HCT116 (cell line): ENCODE measurements around the gene C1orf52. TPM values are rescaled to one million over a fixed set of nuclear protein-coding genes. Genes with fewer than 3 reads are reported as not detected.
A peak's percentile ranks its signal among the peaks of the same experiment; 100 is the strongest.

Source experiments
- ATAC-seq: fragments of 200-7000 bp; cut with Tn5 transposase; 2 replicates; pipeline ENCODE4 v1.9.1; 2020; ENCODE audit warnings: mild to moderate bottlenecking, moderate library complexity
- BruUV-seq: library from RNA; stranded (reverse); fragments of 400-500 nt; replicated peaks from 2 replicates; lab custom pipeline; 2021; lab: Mats Ljungman, UMichigan
- CTCF ChIA-PET: fragments of 300-600 bp; sonication (Branson Sonifier 250); formaldehyde crosslinking; loops from one replicate; lab custom pipeline; 2021; ENCODE audit warnings: antibody characterized with exemption; lab: Charles Lee
- POLR2A ChIA-PET: fragments of 300-600, 350-600 bp; sonication (Branson Sonifier 250); formaldehyde crosslinking; loops from one replicate; lab custom pipeline; 2021; ENCODE audit warnings: antibody characterized with exemption; lab: Charles Lee
- RAD21 ChIA-PET, 2 experiments: fragments of 300-600 bp; sonication (Branson Sonifier 250); formaldehyde crosslinking; loops; one replicate each; lab custom pipeline; 2023; ENCODE audit warnings: low total read pairs in 2 of 2; ENCODE audit not compliant: uncharacterized antibody in 2 of 2, unreplicated experiment in 2 of 2, low non-redundant PET in 1 of 2; lab: Charles Lee
- DNase-seq: peaks from one replicate; pipeline ENCODE4 v3.0.0-alpha.2; 2010; ENCODE audit warnings: low read depth, low spot score
- H2AFZ ChIP-seq: fragments of 200-600 bp; shearing (Covaris generic), sonication (generic); 2 replicates; pipeline ENCODE4 v1.6.1; 2017; ENCODE audit warnings: low read depth, mixed run types, mixed read lengths, antibody characterized with exemption, low read length; ENCODE audit not compliant: poor library complexity, severe bottlenecking
- H3K27ac ChIP-seq: 2 replicates; pipeline ENCODE4 v1.5.1; 2012; ENCODE audit warnings: low read depth, low read length
- H3K27me3 ChIP-seq: fragments of 200-600 bp; sonication (generic); 2 replicates; pipeline ENCODE4 v1.6.1; 2016; ENCODE audit warnings: mixed run types, low read length, mixed read lengths; ENCODE audit not compliant: insufficient read depth
- H3K36me3 ChIP-seq, 2 experiments: fragments of 200-500 bp in 1 of 2; fragments of 200-600 bp in 1 of 2; sonication (Bioruptor generic) in 1 of 2; sonication (generic) in 1 of 2; 2 replicates each; pipeline versions ENCODE4 v1.5.1 to v1.6.1; 2014 to 2016; ENCODE audit warnings: low read length in 2 of 2, inconsistent platforms in 1 of 2, mixed read lengths in 1 of 2, mixed run types in 1 of 2; ENCODE audit not compliant: insufficient read depth in 2 of 2, control insufficient read depth in 1 of 2
- H3K4me1 ChIP-seq, 2 experiments: fragments of 200-600 bp in 1 of 2; sonication (generic) in 1 of 2; 2 replicates each; pipeline versions ENCODE4 v1.5.1 to v1.6.1; 2012 to 2017; ENCODE audit warnings: low read length in 2 of 2, inconsistent platforms in 1 of 2, mild to moderate bottlenecking in 1 of 2, mixed read lengths in 1 of 2, mixed run types in 1 of 2, moderate library complexity in 1 of 2; ENCODE audit not compliant: insufficient read depth in 2 of 2, control insufficient read depth in 1 of 2
- H3K4me2 ChIP-seq: fragments of 200-600 bp; sonication (generic); 2 replicates; pipeline ENCODE4 v1.6.1; 2017; ENCODE audit warnings: mixed run types, low read length, mixed read lengths
- H3K4me3 ChIP-seq, 2 experiments: fragments of 200-600 bp in 1 of 2; sonication (generic) in 1 of 2; replicated peaks in 1 of 2; 2 replicates each; pipeline ENCODE4 v1.5.1; 2011 to 2016; ENCODE audit warnings: low read length in 2 of 2, control low read depth in 1 of 2, low read depth in 1 of 2, mild to moderate bottlenecking in 1 of 2, mixed read lengths in 1 of 2, mixed run types in 1 of 2
- H3K79me2 ChIP-seq: fragments of 200-600 bp; sonication (generic); 2 replicates; pipeline ENCODE4 v1.6.1; 2017; ENCODE audit warnings: mild to moderate bottlenecking, mixed run types, low read length, moderate library complexity, mixed read lengths; ENCODE audit not compliant: insufficient read depth
- H3K9ac ChIP-seq: fragments of 200-600 bp; sonication (generic); 2 replicates; pipeline ENCODE4 v1.6.1; 2016; ENCODE audit warnings: low read length, mixed read lengths
- H3K9me2 ChIP-seq: fragments of 200-600 bp; sonication (generic), shearing (Covaris generic); 2 replicates; pipeline ENCODE4 v1.6.1; 2017; ENCODE audit warnings: mixed run types, mild to moderate bottlenecking, moderate library complexity; ENCODE audit not compliant: insufficient read depth
- H3K9me3 ChIP-seq, 2 experiments: fragments of 200-500 bp in 1 of 2; fragments of 200-600 bp in 1 of 2; sonication (Bioruptor generic) in 1 of 2; sonication (generic) in 1 of 2; 2 replicates each; pipeline ENCODE4 v1.6.1; 2014 to 2017; ENCODE audit warnings: low read length in 2 of 2, mixed read lengths in 2 of 2, inconsistent platforms in 1 of 2, low read depth in 1 of 2, mild to moderate bottlenecking in 1 of 2, mixed run types in 1 of 2, moderate library complexity in 1 of 2; ENCODE audit not compliant: control insufficient read depth in 1 of 2, insufficient read depth in 1 of 2
- H4K20me1 ChIP-seq: fragments of 200-600 bp; sonication (generic), shearing (Covaris generic); 2 replicates; pipeline ENCODE4 v1.6.1; 2017; ENCODE audit warnings: mixed run types, mild to moderate bottlenecking, moderate library complexity; ENCODE audit not compliant: insufficient read depth
- ATF3 ChIP-seq: IDR thresholded peaks from 2 replicates; pipeline ENCODE4 v1.6.1; 2012
- CEBPB ChIP-seq: IDR thresholded peaks from 2 replicates; pipeline ENCODE4 v1.6.1; 2012; ENCODE audit warnings: low read depth
- ELF1 ChIP-seq: IDR thresholded peaks from 2 replicates; pipeline ENCODE4 v1.6.1; 2012; ENCODE audit warnings: low read depth, borderline replicate concordance
- FOSL1 ChIP-seq: IDR thresholded peaks from 2 replicates; pipeline ENCODE4 v1.6.1; 2012; ENCODE audit warnings: low read depth
- MAX ChIP-seq: IDR thresholded peaks from 2 replicates; pipeline ENCODE4 v1.6.1; 2012
- RAD21 ChIP-seq: IDR thresholded peaks from 2 replicates; pipeline ENCODE4 v1.6.1; 2012; ENCODE audit warnings: low read depth, mild to moderate bottlenecking
- SIN3A ChIP-seq: IDR thresholded peaks from 2 replicates; pipeline ENCODE4 v1.6.1; 2012; ENCODE audit warnings: low read depth
- SP1 ChIP-seq: IDR thresholded peaks from 2 replicates; pipeline ENCODE4 v1.6.1; 2012; ENCODE audit warnings: low read depth
- SRF ChIP-seq: IDR thresholded peaks from 2 replicates; pipeline ENCODE4 v1.6.1; 2012; ENCODE audit warnings: low read depth
- YY1 ChIP-seq: IDR thresholded peaks from 2 replicates; pipeline ENCODE4 v1.6.1; 2011; ENCODE audit warnings: low read length, low read depth, moderate library complexity, mild to moderate bottlenecking; ENCODE audit not compliant: insufficient replicate concordance; ENCODE audit errors: extremely low read depth
- ZBTB33 ChIP-seq: IDR thresholded peaks from 2 replicates; pipeline ENCODE4 v1.6.1; 2011; ENCODE audit warnings: mild to moderate bottlenecking, low read length, moderate library complexity; ENCODE audit not compliant: insufficient replicate concordance; ENCODE audit errors: extremely low read depth
- ZNF274 ChIP-seq: fragments of 200-500 bp; sonication (Bioruptor generic); IDR thresholded peaks from 2 replicates; pipeline ENCODE4 v1.6.1; 2014; ENCODE audit warnings: mild to moderate bottlenecking, low read depth, low read length, inconsistent platforms
- intact Hi-C: fragments of 100-400 bp; cut with micrococcal nuclease; formaldehyde crosslinking; loops from 2 replicates; pipeline ENCODE4 v1.10.0; 2022
- total RNA-seq: library from RNA; stranded (reverse); gene quantifications from one replicate; pipeline ENCODE4 v1.2.1, GENCODE V29; 2021; ENCODE audit not compliant: unreplicated experiment
- TF ChIP-seq, protein P1 (sequence below), 3 experiments: fragments of 200-600 bp in 1 of 3; sonication (generic) in 1 of 3; IDR thresholded peaks in 2 of 3; conservative IDR thresholded peaks in 1 of 3; 2 replicates each; pipeline ENCODE4 v1.5.1; 2012 to 2017; ENCODE audit warnings: low read depth in 2 of 3, low read length in 2 of 3, antibody characterized with exemption in 1 of 3, borderline replicate concordance in 1 of 3, control low read depth in 1 of 3, mild to moderate bottlenecking in 1 of 3, mixed read lengths in 1 of 3, mixed run types in 1 of 3, moderate library complexity in 1 of 3; ENCODE audit not compliant: insufficient read depth in 1 of 3

The C1orf52 gene
- total RNA-seq, 1 experiment from 2014 or later, result 23.3 TPM

GRCh38 chr1:85289848-85290335, 30.4 kb upstream of the C1orf52 start:
- H3K27ac ChIP-seq, result peak overlapping the region; percentile 29; the same call in 1 of the 2 replicates
- TF ChIP-seq MAX (no peak), SIN3A (no peak; the same call in 1 of the 2 replicates), CEBPB (peak; percentile 4; the same call in 1 of the 2 replicates), ATF3 (no peak), SRF (0 out of 2 replicates have a peak, but pooled peaks have one; percentile 33), ELF1 (no peak)
- peak overlapping the region; percentile 61 for H3K4me2 ChIP-seq
- ChIA-PET CTCF (interaction anchor here (1.0 kb wide), 1 partner anchor 14 kb away, joined by 3 read pairs; the partner anchor contains the start of gene BCL10), POLR2A (interaction anchor here (2.9 kb wide), 1 partner anchor 13 kb away, joined by 9 read pairs; the partner anchor contains the start of gene BCL10), RAD21 (no interaction called here)
- no peaks in the 10 kb centered on the region for H3K9me2 ChIP-seq
- H3K9me3 ChIP-seq, result no peaks in the 10 kb centered on the region
- no peaks in the 10 kb centered on the region for H4K20me1 ChIP-seq
- peak overlapping the region; percentile 26; the same call in 1 of the 2 replicates for H3K9ac ChIP-seq
- intact Hi-C loops, result no loop called here
- no peaks in the 10 kb centered on the region for H3K79me2 ChIP-seq
- H3K4me3 ChIP-seq, result peak overlapping the region in 1 of 2 experiments; percentile 24; a peak in 1 of 4 replicates
- peak; percentile 53 for ATAC-seq
- H3K36me3 ChIP-seq, result no peaks in the 10 kb centered on the region
- H3K27me3 ChIP-seq, result no peaks in the 10 kb centered on the region; the same call in 1 of the 2 replicates
- BruUV-seq, result no TSS peak
- no peak for DNase-seq
- H2AFZ ChIP-seq, result no peak overlapping the region
- H3K4me1 ChIP-seq, result peaks cover 12 to 56% of the 10 kb centered on the region in 2 experiments

DNA sequence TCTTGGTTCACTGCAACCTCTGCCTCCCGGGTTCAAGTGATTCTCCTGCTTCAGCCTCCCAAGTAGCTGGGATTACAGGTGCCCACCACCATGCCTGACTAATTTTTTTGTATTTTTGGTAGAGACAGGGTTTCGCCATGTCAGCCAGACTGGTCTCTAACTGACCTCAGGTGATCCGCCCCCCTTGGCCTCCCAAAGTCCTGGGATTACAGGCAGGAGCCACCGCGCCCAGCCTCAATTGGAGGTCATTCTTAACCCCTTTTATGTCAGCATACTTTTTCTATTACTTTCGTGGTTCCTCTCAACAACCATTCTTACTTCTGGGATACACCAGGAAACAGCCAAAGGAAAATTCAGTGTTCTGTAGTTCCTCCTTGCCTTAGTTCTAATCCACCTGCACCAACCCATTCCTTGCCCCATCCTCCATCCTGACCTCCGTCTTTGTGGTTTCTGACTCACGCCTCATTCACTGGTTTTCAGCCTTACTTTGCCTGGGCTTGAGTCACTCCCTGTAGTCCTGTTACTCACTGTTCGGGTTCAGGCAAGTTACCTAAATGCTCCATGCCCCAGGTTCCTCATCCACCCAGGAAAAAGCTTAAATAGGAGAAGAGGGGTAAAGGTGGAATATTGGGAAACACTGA, 29.9 kb upstream of the C1orf52 start:
- Histone ChIP-seq H3K79me2 (no peaks in the 10 kb centered on the region), H3K27ac (peak overlapping the region; percentile 29; the same call in 1 of the 2 replicates), H3K36me3 (no peaks in the 10 kb centered on the region), H3K27me3 (no peaks in the 10 kb centered on the region; the same call in 1 of the 2 replicates), H3K4me1 (peaks cover 10 to 50% of the 10 kb centered on the region in 2 experiments), H3K9me2 (no peaks in the 10 kb centered on the region), H3K4me2 (peak overlapping the region; percentile 61), H3K4me3 (peak overlapping the region in 1 of 2 experiments; percentile 24; a peak in 1 of 4 replicates), H2AFZ (no peak overlapping the region), H3K9me3 (no peaks in the 10 kb centered on the region), H4K20me1 (no peaks in the 10 kb centered on the region), H3K9ac (peak overlapping the region; percentile 26; the same call in 1 of the 2 replicates)
- POLR2A ChIA-PET, result interaction anchor here (2.9 kb wide), 1 partner anchor 13 kb away, joined by 9 read pairs; the partner anchor contains the start of gene BCL10
- CTCF ChIA-PET, result interaction anchor here (1.0 kb wide), 1 partner anchor 13 kb away, joined by 3 read pairs; the partner anchor contains the start of gene BCL10
- ATAC-seq (peak; percentile 96), DNase-seq (peak; percentile 93)
- RAD21 ChIA-PET, result no interaction called here
- intact Hi-C loops, result no loop called here
- no TSS peak for BruUV-seq
- TF ChIP-seq ZNF274 (no peak), ELF1 (no peak; the same call in 1 of the 2 replicates), YY1 (peak; percentile 30), CEBPB (peak; percentile 89), FOSL1 (peak; percentile 99), RAD21 (peak; percentile 46; the same call in 1 of the 2 replicates), ZBTB33 (peak; percentile 69), SP1 (peak; percentile 98)
- TF ChIP-seq, protein P1, sequence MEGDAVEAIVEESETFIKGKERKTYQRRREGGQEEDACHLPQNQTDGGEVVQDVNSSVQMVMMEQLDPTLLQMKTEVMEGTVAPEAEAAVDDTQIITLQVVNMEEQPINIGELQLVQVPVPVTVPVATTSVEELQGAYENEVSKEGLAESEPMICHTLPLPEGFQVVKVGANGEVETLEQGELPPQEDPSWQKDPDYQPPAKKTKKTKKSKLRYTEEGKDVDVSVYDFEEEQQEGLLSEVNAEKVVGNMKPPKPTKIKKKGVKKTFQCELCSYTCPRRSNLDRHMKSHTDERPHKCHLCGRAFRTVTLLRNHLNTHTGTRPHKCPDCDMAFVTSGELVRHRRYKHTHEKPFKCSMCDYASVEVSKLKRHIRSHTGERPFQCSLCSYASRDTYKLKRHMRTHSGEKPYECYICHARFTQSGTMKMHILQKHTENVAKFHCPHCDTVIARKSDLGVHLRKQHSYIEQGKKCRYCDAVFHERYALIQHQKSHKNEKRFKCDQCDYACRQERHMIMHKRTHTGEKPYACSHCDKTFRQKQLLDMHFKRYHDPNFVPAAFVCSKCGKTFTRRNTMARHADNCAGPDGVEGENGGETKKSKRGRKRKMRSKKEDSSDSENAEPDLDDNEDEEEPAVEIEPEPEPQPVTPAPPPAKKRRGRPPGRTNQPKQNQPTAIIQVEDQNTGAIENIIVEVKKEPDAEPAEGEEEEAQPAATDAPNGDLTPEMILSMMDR (IDR thresholded peaks at IDR 0.05 in 2 of 3, conservative IDR thresholded peaks at IDR 0.05 in 1 of 3; ENCODE audit: borderline replicate concordance in 1 of 3, insufficient read depth in 1 of 3, low read depth in 2 of 3, low read length in 2 of 3), result no peak
